Activated effector memory CD4-positive, alpha-beta T cell treated with Interleukin-2 at 50 U/mL for 16 hours (primary cell): ENCODE data around the gene SMYD4.
"Not testable (repeated sequence)": the region's sequence is repeated elsewhere in the genome, so short reads cannot be mapped to it uniquely, and the experiment has no call there.

Experiments
- DNase-seq: peaks from one replicate; pipeline ENCODE4 v3.0.0-alpha.2; 2020

The SMYD4 gene

DNA sequence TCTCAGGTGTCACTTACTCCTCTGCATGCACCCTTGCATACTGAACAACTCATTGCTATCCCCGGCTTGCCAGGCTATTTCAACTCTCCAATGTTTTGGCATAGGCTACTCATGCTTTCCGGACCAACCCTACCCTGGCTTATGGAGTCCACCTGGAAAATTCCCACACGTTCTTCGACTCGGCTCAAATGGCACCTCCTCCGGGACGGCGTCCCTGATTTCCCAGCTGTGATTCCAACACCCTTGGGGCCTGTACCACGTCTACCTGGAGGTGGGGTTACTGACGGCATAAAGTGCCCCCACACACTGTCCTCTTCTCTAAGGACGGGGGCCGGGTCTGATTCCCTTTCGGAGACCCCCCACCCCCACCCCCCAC is 498 bp downstream of the SMYD4 start:
- no peak for DNase-seq

DNA sequence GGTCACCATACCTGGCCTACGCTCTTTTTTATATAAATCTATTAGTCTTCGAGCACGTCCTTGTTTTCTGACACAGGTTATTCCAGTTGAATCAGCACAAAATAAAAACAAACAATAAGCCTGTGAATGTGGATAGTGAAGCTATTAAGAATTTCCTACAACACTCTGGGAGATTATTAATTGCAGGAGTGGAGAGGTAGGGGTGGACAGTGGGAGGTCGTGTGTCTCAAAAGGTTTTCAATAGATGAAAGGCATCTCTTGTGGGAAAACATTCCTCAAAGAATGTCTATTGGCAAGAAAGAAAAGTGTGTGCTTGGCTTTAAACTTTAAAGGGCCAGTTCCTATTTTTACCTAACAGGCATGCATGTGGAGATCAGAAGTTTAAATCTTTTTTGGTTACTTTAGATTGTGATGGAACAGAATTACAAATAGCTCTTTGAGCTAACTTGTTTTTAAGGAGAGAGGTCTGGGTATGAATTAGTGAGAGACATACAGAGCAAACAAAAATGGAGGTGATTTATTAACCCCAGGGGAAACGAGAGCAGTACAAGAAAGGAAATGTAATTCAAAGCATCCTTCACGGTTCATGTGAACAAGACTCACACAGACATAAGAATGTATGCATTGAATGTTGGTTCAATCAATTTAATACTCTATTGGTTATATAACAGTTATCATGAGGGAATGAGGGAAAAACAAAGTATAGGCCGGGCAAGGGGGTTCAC is 9.0 kb downstream of the SMYD4 start:
- DNase-seq: no peak

DNA sequence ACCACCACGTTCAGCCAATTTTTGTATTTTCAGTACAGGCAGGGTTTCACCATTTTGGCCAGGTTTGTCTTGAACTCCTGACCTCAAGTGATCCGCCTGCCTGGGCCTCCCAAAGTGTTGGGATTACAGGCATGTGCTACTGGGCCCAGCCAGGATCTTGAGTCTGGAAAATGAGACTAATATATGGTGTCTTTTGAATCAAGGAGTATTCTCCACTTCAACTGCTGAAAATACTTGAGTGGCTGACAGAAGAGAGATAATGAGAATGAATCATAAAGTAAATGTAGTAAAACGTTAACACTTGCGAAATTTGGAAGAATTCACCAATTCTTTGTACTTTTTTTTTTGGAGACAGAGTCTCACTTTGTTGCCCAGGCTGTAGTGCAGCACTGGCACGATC is 16.6 kb downstream of the SMYD4 start:
- DNase-seq: no peak

DNA sequence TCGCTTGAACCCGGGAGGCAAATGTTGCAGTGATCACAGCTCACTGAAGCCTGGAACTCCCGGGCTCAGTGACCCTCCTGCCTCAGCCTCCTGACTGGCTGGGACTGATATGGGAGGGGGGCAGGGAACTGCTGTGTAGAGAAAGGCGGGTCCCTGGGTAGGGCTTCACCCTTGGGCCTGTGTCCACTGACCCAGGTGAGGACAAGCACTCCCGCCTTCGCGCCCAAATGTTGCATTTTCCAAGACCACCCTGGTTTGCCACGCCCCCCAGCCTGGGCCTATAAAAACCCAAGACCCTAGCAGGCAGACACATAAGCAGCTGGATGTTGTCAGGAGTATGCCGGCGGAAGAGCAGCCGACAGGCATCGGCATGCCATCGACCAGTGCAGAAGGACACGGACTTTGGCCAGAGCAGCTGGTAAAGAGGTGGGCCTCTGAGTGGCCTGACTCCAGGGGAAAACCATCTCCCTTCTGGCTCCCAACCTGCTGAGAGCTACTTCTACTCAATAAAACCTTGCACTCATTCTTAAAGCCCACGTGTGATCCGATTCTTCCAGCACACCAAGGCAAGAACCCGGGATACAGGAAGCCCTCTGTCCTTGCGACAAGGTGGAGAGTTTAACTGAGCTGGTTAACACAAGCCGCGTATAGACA is 19.1 kb downstream of the SMYD4 start:
- no peak for DNase-seq

DNA sequence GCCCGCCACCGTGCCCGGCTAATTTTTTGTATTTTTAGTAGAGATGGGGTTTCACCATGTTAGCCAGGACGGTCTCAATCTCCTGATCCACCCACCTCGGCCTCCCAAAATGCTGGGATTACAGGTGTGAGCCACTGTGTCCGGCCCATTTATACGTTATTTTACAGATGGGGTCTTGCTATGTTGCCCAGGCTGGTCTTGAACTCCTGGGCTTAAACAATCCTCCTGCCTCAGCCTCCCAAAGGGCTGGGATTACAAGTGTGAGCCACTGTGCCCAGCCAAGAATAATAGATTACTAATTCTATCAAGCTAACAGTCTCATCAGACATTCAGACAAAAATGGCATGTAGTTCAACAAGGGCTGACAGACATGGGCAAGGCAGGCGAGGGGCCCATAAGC is 19.9 kb downstream of the SMYD4 start:
- DNase-seq: not testable (repeated sequence)

DNA sequence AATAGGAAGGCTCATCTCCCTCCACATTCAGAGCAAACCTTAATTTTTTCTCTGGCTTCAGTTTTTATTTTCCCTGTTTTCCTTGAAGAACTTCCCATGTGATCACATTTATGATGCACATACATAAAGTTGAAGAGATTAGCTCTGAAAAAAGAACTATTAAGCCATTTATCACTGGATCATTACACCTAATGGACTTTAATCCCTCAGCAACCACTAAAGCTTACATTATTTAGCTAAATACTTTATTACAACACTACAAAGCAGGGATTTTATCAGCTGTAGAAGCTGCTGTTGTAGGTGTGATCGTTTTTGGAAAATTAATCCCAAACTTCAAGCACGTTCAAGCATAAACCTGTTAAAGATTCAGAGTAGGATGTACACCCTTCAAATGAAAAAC is 21.1 kb downstream of the SMYD4 start:
- no peak for DNase-seq

DNA sequence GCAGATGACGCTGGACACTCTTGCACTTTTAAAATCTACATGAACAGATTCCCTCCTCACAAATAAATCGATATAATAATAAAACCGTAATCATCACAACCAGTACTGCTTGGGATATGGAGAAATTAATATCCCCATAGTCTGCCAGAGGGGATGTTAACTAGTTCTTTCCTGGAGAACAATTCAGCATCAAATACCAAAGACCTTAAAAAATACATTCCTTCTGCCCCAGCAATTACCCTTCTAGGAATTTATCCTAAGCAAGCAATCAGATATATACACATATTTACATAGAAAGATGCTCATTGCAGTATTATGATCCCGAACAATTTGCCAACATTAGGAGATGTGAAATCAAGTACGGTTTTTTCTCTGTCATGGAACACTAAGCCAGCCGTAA is 21.8 kb downstream of the SMYD4 start:
- no peak for DNase-seq

DNA sequence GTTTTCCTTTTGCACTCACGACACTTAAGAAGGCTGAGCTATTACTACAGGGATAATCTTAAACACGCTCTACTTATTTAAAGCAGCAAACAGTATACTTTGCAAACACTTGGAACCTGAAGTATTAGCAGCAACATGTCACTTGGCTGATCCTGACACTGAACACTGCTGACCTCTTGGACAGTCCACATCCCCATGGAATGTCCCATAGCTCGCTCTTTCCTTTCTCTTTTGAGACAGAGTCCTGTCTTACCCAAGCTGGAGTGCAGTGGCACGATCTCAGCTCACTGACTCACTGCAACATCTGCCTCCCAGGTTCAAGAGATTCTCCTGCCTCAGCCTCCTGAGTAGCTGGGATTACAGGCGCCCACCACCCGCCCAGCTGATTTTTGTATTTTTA is 26.4 kb downstream of the SMYD4 start:
- DNase-seq: no peak

DNA sequence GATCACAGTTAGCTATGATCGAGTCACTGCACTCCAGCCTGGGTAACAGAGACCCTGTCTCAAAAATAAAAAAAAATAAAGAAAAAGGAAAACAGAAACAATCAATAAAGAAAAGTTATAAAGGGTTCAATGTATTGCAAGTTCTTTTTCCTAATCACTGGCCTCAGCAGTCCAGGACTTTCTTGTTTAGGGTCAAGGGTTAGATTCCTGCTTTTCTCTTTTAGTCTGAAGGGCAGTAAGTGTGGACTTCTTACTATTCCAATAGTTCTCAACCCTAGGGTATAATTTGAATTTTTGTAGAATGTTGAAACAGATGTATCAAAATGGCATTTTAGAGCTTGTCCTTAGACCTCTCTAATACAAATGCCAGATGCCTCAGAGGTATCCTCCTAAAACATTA is 27.3 kb downstream of the SMYD4 start:
- DNase-seq: no peak

DNA sequence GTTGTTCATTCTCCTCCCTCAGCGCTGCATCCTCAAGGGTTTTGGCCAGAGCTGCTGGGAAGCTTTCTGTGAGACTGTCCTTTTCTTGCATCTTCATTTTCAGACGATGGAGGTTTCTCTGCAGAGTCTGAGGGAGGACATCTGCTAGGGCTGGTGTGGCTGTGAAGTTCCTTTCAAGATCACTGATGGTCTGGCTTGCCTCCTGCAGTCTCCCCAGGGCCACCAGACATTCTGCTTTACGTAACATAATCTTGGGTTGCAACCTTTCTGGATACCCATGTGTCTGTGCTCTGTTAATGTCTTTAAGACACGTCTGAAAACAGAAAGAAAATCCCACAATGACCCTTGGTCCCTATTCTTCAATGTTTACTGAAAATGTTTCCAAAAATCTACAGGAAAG is 29.0 kb downstream of the SMYD4 start:
- no peak for DNase-seq

DNA sequence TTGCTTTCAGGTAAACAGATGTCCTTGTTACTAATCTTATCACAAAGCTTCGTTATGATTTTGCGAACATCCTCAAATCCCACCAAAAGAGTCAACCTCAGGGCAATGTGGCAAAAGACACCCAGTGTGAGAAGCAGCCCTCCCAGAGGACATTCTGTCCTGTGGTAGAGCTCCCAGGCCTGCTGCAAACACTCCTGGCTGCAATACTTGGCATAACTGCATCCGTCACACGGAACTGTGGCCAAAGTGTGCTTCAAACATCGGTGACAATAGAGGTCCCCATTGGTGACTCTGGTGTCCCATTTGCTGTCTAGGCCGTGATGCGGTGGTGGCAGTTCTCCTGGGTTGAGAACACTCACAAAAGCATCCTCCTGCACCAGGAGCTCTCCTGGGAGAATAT is 29.5 kb downstream of the SMYD4 start:
- no peak for DNase-seq

DNA sequence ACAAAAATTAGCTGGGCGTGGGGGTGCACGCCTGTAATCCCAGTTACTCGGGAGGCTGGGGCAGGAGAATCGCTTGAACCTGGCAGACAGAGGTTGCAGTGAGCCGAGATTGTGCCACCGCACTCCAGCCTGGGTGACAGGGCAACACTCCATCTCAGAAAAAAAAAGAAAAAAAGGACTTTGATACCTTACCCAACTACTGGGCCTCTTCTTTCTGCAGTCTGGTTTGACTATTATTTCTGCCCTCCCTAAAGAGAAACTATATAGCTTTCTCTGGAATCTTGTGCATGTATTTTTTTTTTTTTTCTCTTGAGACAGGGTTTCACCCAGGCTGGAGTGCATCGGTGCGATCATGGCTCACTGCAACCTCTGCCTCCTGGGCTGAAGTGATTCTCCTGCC is 31.9 kb downstream of the SMYD4 start:
- not testable (repeated sequence) for DNase-seq

DNA sequence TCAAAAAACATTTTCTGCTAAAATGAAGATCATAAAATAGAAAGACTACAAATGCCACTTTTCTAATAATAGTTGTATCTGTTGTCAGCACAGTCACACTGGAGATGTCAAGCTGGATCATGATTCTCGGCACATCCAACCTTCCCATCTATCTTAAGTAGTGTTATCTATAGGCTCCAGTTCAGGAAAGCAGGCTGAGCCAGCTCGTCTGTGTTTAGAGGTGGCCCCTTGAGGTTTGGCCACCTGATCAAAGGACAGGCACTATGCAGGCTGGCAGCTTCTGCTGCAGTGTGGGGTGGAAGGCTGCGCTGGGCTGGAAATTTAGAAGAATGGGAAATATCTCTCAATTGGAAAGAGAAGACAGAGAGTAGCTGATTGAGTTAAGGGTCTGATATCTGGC is 32.4 kb downstream of the SMYD4 start:
- DNase-seq: no peak

DNA sequence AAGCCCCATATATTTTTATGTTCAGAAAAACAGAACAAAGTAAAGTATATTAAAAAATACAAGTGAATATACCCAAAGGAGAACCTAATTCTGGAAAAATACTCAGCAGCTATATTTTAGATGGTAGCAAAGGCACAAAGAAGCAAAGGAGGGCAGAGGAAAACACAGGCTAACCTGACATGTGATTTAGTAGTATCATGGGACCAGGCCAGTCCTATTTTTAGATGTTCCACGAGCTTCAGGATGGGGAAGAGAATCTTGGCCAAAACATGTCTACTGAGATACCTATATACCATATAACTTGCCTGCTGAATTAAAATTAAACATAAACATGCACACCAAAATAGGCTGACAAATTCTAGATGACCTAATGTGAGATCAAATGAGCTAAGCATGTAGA is 32.9 kb downstream of the SMYD4 start:
- DNase-seq: no peak

DNA sequence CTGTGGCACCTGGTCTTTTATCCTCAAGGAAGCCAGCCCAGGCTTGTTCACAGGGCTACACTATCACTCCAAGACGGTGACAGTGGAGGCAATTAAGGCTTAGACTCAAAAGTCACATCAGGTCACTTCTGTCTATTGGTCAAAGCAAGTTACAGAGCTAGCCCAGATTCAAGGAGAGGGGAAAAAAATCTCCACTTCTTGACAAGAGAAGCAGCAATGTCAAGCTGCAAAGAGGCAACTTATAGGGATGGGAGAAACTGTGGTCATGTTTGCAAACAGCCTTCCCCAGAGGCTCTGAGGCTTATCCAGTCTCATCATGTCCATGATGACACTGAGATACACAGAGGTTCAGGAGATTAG is 36.3 kb downstream of the SMYD4 start:
- DNase-seq: no peak

DNA sequence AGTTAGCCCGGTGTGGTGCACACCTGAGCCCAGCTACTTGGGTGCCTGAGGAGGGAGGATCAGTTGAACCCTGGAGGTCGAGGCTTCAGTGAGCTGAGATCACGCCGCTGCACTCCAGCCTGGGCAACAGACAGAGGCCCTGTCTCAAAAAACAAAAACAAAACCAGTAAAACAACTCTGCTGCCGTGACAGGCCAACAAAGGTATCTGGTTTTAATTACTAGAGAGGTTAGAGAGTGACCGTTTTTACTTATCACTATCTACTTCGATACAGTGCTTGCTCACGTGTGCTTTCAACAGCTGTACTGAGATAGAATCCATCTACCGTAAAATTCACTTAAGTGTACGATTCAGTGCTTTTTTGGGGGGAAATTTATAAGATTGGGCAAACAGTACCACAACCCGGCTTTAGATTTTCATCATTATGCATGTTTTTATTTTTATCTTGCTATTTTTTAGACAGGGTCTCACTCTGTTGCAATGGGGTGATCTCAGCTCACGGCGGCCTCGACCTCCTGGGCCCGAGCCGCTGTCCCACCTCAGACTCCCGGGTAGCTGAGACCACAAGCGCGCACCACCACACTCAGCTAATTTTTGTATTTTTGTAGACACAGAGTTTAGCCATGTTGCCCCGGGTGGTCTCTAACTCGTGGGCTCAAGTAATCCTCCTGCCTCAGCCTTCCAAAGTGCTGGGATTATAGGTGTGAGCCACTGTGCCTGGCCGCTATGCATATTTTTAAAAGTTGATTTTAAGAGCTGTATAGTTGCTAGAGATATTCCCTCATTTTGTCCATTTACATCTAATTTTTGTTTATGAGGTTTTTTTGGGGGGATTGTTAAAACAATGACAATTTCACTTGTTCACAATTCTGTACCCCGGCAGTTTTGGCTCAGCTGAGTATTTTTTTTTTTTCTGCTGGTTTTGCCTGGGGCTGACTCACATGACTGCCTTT is 36.9 kb downstream of the SMYD4 start:
- no peak for DNase-seq

DNA sequence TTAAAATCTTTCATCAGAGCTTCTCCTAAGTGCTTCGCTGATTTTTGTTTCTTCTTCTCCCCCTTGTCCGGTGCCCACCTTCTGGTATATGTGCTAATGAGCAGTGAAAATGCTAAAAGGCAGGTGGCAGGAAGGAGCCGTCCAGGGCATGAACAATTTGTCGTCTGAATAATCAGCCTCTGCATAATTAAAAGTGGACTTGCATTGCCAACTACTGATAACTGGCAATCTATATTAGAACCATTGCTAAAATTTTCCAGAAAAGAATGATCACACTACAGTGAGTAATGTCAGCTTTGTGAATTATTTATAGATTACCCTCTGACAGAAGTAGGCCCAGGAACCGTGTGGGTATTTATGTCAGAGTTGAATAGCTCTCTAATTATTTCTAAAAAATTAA is 39.8 kb downstream of the SMYD4 start:
- DNase-seq: no peak

DNA sequence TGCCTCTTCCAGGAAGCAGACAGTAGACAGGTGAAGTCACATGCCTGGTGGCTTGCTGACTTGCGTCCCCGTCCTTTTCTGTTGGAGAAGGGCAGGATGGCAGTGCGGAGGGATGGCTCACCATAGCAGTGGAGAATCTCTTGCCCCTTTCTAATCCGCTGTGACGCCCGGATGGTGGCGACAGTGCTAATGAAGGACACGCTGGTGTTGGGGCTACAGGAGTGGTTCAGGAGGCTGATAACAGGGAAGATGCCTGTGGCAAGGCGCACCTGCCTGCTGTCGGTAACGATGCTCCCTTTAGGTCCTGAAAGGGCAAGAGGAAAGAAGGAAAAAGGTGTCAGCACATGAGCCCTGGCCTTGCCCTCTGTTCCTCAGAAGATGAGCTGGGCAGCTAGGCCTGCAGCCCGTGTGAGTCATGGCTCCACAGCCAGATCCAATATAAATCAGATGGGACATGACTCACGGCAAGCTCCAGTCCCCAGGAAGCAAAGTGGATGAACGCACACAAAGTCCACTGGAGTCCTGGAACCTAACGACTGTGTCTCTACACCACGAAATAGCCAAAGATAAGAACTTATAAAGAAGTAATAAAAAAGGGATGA is 42.3 kb downstream of the SMYD4 start:
- DNase-seq: no peak

DNA sequence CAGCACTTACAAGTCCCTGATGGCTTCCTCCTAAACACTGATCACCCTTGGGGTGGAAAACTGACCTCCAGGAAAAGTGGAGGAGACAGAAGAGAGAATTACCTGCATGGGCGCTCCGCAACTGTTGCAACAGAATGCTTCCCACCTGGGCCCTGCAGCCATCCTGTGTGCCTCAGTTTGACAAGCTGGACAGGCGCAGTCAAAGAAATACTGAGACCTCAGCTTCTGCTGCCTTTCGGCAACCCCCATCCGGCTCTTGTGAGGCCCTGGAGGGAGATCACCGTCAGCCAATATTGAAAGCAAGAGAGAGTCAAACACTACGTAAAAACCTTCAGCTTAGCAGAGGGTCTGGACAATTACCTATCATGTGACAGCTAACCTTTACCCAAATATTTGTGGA is 43.0 kb downstream of the SMYD4 start:
- no peak for DNase-seq

DNA sequence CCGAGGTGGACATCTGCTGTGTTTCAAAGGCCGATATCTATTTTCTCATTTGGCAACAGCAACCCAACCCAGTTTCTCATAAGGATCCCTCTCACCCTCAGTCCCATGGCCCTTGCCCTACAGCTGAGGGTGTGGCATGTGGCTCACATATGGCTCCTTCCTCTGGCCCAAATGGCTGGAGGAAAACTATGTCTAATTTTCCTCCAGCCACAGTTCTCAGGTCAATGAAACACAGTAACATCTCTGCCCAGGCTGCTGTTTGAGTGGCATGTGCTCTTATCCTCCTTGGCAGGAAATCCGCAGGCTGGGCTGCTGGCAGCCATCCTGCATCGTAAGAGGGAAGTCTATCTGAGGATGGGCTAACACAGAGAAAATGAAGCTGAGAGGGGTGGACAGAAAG is 43.8 kb downstream of the SMYD4 start:
- DNase-seq: no peak

DNA sequence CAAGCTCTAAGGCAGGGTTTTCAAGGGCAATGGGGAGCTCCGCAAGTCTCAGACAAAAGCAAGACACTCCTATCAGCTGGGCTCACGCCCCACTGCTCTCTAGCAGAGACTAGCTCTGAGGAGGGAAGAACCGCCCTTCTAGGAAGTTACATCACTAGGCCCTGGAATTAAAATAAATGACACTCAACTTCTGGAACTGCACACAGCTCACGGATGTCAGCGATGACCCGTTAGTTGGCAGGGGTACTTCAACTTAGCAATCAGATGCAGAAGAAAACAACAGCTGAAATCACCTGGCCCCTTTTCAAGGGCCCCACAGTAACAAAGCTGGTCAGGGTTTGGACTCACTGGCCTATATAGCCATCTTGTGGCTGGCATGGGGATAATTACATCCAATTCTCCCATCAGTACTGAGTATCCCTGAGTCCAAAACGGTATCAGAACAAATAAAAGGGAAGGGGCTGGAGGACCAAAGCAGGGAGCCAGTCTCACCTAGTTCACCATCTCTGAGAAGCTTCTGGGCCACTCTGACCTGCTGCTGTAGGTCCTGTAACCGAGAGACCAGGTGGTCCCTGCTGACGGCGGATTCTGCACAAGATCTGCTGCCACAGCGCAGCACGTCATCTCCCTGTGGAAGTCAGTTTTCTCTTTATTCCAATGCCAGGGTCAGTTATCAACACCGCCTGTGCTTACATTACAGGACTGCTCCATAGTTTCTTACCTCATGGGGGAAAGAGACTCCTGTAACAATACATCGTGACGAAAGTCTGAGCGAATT is 45.7 kb downstream of the SMYD4 start:
- DNase-seq: no peak

DNA sequence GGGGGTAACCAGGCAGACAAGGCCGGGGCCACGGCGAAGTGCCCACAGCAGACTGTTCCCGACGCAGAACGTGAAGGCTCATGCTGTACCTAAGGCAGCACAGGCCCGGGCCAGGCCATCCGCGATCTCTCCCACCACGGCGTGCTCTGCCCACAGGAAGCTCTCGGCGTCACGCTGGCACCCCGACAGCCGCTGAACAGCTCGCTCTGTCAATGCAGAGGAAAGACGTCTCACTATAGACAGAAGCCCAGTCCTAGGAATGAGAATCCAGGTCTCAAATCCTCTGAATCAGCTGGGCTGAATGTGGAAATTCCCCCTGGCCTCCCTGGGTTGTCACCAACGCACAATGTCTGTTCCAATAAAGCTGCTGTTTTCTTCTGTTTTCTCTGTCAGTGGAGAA is 46.4 kb downstream of the SMYD4 start:
- DNase-seq: no peak

DNA sequence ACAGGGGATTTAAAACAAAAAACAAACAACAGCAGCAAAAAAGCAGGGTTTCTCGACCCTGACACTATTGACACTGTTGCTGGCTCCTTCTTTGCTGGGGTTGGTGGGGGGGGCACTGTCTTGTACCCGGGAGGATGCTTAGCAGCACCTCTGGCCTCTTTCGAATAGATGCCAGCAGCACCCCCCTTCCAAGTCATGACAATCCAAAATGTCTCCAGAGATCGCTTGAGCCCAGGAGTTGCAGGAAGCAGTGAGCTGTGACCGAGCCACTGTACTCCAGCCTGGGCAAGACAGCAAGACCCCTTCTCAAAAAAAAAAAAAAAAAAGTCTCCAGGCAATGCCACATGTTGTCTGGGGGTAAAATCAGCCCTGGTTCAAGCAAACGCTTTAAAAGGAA is 47.5 kb downstream of the SMYD4 start:
- no peak for DNase-seq
